ENCODE measurements around the gene GNE.
"Not testable (repeated sequence)": the region's sequence is repeated elsewhere in the genome, so short reads cannot be mapped to it uniquely, and the experiment has no call there.

Gene GNE

GRCh38 chr9:36258208-36258995 lies at the start of gene GNE:
Gene GNE, minus strand, starts transcription at chr9:36258448. Its CDS starts 9,093 bp downstream, at chr9:36249355.
- DNase-seq (ENCODE audit: low read depth), result peak; percentile 85
- TF ChIP-seq CTCF (IDR thresholded peaks at IDR 0.05; ENCODE audit: low read depth, low read length, missing control alignments), result no peak
- peak within 1 kb of the TSS; percentile 76 for H3K4me3 ChIP-seq (ENCODE audit: low read depth, low read length)

- H3K4me3 ChIP-seq (ENCODE audit: low read depth, low read length), result no peak overlapping the region
- no peak for TF ChIP-seq CTCF (IDR thresholded peaks at IDR 0.05; ENCODE audit: low read depth, low read length, missing control alignments)
- peak; percentile 8 for DNase-seq (ENCODE audit: low read depth)
Measured at GRCh38 chr9:36306471-36307306, 48.4 kb upstream of the GNE start.

- H3K4me3 ChIP-seq (ENCODE audit: low read depth, low read length); DNase-seq (ENCODE audit: low read depth): not testable (repeated sequence)
Measured at GRCh38 chr9:36304366-36304765, 46.1 kb upstream of the GNE start.

GRCh38 chr9:36301227-36301626 lies 43.0 kb upstream of the GNE start:
- TF ChIP-seq CTCF (IDR thresholded peaks at IDR 0.05; ENCODE audit: low read depth, low read length, missing control alignments), result no peak
- H3K4me3 ChIP-seq (ENCODE audit: low read depth, low read length), result no peak overlapping the region
- DNase-seq (ENCODE audit: low read depth), result no peak

- TF ChIP-seq CTCF (IDR thresholded peaks at IDR 0.05; ENCODE audit: low read depth, low read length, missing control alignments), result no peak
Measured at GRCh38 chr9:36298566-36298965, 40.3 kb upstream of the GNE start.

GRCh38 chr9:36297798-36298197 lies 39.5 kb upstream of the GNE start:
- no peak overlapping the region for H3K4me3 ChIP-seq (ENCODE audit: low read depth, low read length)
- DNase-seq (ENCODE audit: low read depth), result no peak
- no peak for TF ChIP-seq CTCF (IDR thresholded peaks at IDR 0.05; ENCODE audit: low read depth, low read length, missing control alignments)

More at GRCh38 chr9:36298566-36298965, 40.3 kb upstream of the GNE start:
- DNase-seq (ENCODE audit: low read depth), result no peak
- no peak overlapping the region for H3K4me3 ChIP-seq (ENCODE audit: low read depth, low read length)

GRCh38 chr9:36294996-36295395 lies 36.7 kb upstream of the GNE start:
- not testable (repeated sequence) for H3K4me3 ChIP-seq (ENCODE audit: low read depth, low read length); DNase-seq (ENCODE audit: low read depth)
